HepG2 (cell line): Measurements from ENCODE around the gene NPDC1. TPM values are rescaled to one million over a fixed set of nuclear protein-coding genes. Genes with fewer than 3 reads are reported as not detected.

Experiments used
- CAMTA2 ChIP-seq: sonication (generic); formaldehyde crosslinking; IDR thresholded peaks from 2 replicates; pipeline ENCODE4 v1.4.0; 2020; ENCODE audit warnings: mild to moderate bottlenecking, missing genetic modification reagents, borderline replicate concordance
- FOXA1 ChIP-seq, 2 experiments: fragments of 450-650 bp in 1 of 2; sonication (generic) in 1 of 2; formaldehyde crosslinking in 1 of 2; IDR thresholded peaks; 2 replicates each; pipeline versions ENCODE4 v1.4.0 to v1.6.1; 2016 to 2020; ENCODE audit warnings: missing genetic modification reagents in 1 of 2
- HIVEP1 ChIP-seq: sonication (generic); formaldehyde crosslinking; IDR thresholded peaks from 2 replicates; pipeline ENCODE4 v1.4.0; 2020; ENCODE audit warnings: mild to moderate bottlenecking, missing genetic modification reagents
- IKZF1 ChIP-seq: fragments of 450-650 bp; IDR thresholded peaks from 2 replicates; pipeline ENCODE4 v1.7.1; 2016
- KDM5B ChIP-seq: sonication (generic); formaldehyde crosslinking; IDR thresholded peaks from 2 replicates; pipeline ENCODE4 v1.4.0; 2020; ENCODE audit warnings: missing genetic modification reagents, mild to moderate bottlenecking, borderline replicate concordance
- KDM6A ChIP-seq: IDR thresholded peaks from 2 replicates; pipeline ENCODE4 v1.6.1; 2016; ENCODE audit warnings: low read depth
- NCOR1 ChIP-seq: fragments of 200-600 bp; sonication (generic); IDR thresholded peaks from 2 replicates; pipeline ENCODE4 v1.7.0; 2017; ENCODE audit warnings: antibody characterized with exemption, low read length, borderline replicate concordance
- POLR2AphosphoS5 ChIP-seq: IDR thresholded peaks from 2 replicates; pipeline ENCODE4 v1.6.1; 2012; ENCODE audit warnings: low read depth, low read length
- RFX1 ChIP-seq: fragments of 450-650 bp; IDR thresholded peaks from 2 replicates; pipeline ENCODE4 v1.6.1; 2017
- SMAD9 ChIP-seq: sonication (generic); formaldehyde crosslinking; IDR thresholded peaks from 2 replicates; pipeline ENCODE4 v1.5.1; 2020; ENCODE audit warnings: mild to moderate bottlenecking, missing genetic modification reagents
- SMARCC2 ChIP-seq: fragments of 450-650 bp; IDR thresholded peaks from 2 replicates; pipeline ENCODE4 v1.6.1; 2017; ENCODE audit warnings: antibody characterized with exemption, mild to moderate bottlenecking
- SRSF9 ChIP-seq: fragments of 200-400 bp; formaldehyde crosslinking; IDR thresholded peaks from 2 replicates; pipeline ENCODE4 v1.6.1; 2018; ENCODE audit warnings: borderline replicate concordance, mild to moderate bottlenecking, low read depth, low read length; ENCODE audit not compliant: insufficient read depth, poor library complexity, severe bottlenecking
- ZNF160 ChIP-seq: sonication (generic); formaldehyde crosslinking; IDR thresholded peaks from 2 replicates; pipeline ENCODE4 v1.8.0; 2022; ENCODE audit warnings: mild to moderate bottlenecking, inconsistent platforms, missing genetic modification reagents
- ZNF274 ChIP-seq: sonication (generic); formaldehyde crosslinking; IDR thresholded peaks from 2 replicates; pipeline ENCODE4 v1.5.1; 2020; ENCODE audit warnings: mild to moderate bottlenecking, missing genetic modification reagents
- ZNF431 ChIP-seq: sonication (generic); formaldehyde crosslinking; IDR thresholded peaks from 2 replicates; pipeline ENCODE4 v1.9.0; 2022; ENCODE audit warnings: missing genetic modification reagents, low read depth, mild to moderate bottlenecking, borderline replicate concordance
- polyA plus RNA-seq, 8 experiments: library from polyadenylated mRNA; depleted of rRNA in 3 of 8; stranded (reverse) in 7 of 8; unstranded in 1 of 8; fragments of >200 nt; fragmentation: Illumina TruSeq in 4 of 8; extraction: Trizol in 4 of 8; gene quantifications; 2 replicates each; pipeline versions ENCODE4 v1.2.1 to v1.2.3, GENCODE V29; 2011 to 2016; ENCODE audit warnings: low read depth in 4 of 8, missing spikeins in 1 of 8, mixed read lengths in 1 of 8; ENCODE audit not compliant: insufficient read depth in 1 of 8
- total RNA-seq, 5 experiments: library from RNA; depleted of rRNA; stranded (reverse); fragments of >200 nt; fragmentation: Illumina TruSeq; extraction: Trizol; gene quantifications; 2 replicates each; pipeline ENCODE4 v1.2.3, GENCODE V29; 2016; ENCODE audit warnings: low read depth in 1 of 5
- TF ChIP-seq, protein P1 (sequence below), 2 experiments: sonication (generic) in 1 of 2; formaldehyde crosslinking in 1 of 2; IDR thresholded peaks; 2 replicates each; pipeline versions ENCODE4 v1.4.0 to v1.6.1; 2018 to 2020; ENCODE audit warnings: missing genetic modification reagents in 2 of 2, borderline replicate concordance in 1 of 2, low read depth in 1 of 2, mild to moderate bottlenecking in 1 of 2, missing biosample characterization in 1 of 2
- TF ChIP-seq, protein P2 (sequence below), 2 experiments: fragments of 450-650 bp in 1 of 2; sonication (generic) in 1 of 2; formaldehyde crosslinking; IDR thresholded peaks; 2 replicates each; pipeline versions ENCODE4 v1.5.0 to v1.8.0; 2020 to 2022; ENCODE audit warnings: mild to moderate bottlenecking in 1 of 2, missing genetic modification reagents in 1 of 2
- TF ChIP-seq, protein P3 (sequence below): sonication (generic); formaldehyde crosslinking; IDR thresholded peaks from 2 replicates; pipeline ENCODE4 v1.4.0; 2020; ENCODE audit warnings: mild to moderate bottlenecking, missing genetic modification reagents
- TF ChIP-seq, protein P4 (sequence below): sonication (generic); formaldehyde crosslinking; IDR thresholded peaks from 2 replicates; pipeline ENCODE4 v1.9.0; 2021; ENCODE audit warnings: missing genetic modification reagents, borderline replicate concordance
- TF ChIP-seq, protein P5 (sequence below): sonication (generic); formaldehyde crosslinking; IDR thresholded peaks from 2 replicates; pipeline ENCODE4 v1.5.0; 2020; ENCODE audit warnings: missing genetic modification reagents

Gene NPDC1
- total and polyA plus RNA-seq, 2 of the 13 experiments (the other 11 are each of a cell fraction or from before 2014, with no cell fraction given) = 0.84 to 5.4 TPM

DNA sequence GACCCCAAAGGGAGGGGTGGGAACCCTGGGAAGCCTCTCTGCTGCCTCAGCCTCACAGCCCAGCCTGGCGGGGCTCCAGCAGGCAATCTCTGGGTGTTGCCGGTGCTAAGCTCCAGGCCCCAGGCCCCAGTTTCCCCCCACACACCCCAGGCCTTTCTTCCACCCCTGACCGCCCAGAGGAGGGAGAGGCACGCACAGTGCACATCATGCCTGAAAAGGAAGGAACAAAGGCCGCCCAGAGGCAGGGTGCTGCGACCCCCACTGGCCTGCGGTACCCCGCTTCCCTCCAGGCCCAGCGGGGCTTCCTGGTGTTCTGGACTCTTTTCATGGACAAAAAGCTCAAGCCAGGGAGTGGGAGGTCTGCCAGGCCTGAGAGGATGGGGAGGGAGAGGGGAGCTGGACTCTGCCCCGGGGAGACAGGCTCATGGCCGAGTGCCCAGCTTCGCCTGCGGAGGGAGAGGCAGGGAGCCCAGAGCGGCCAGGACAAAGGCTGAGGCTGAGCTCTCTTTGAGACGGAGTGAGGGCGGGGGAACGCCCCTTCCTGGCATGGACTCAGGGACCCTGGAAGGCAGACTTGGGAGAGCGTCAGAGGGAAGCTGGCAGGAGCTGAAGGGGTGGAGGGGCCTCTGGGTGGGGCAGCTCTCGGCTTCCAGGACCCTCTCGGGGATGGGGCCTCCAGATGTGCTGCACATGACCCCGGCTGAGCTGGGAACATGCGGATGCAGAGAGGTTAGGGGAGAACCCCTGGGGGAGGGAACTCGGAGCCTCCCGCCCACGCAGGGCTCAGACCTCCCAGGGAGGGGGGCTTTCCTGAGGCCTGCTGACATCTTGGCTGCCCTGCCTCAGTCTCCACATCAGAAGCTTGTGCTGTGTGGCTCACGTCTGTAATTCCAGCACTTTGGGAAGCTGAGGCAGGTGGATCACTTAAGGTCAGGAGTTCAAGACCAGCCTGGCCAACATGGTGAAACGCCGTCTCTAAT lies 9.7 kb upstream of the NPDC1 start (continued):
- TF ChIP-seq KDM6A (CRISPR knock-in tag) (peak; percentile 69), SMAD9 (CRISPR knock-in tag) (no peak), NCOR1 (no peak), SRSF9 (no peak), IKZF1 (no peak), ZNF274 (0 out of 2 replicates have a peak, but pooled peaks have one; percentile 59), KDM5B (CRISPR knock-in tag) (peak; percentile 36; the same call in 1 of the 2 replicates), FOXA1 (IDR thresholded peaks at IDR 0.05) (no peak), FOXA1 (CRISPR knock-in tag; IDR thresholded peaks at IDR 0.05) (no peak), POLR2AphosphoS5 (peak; percentile 71), RFX1 (no peak), ZNF160 (CRISPR knock-in tag) (no peak), CAMTA2 (0 out of 2 replicates have a peak, but pooled peaks have one; percentile 56), HIVEP1 (CRISPR knock-in tag) (peak; percentile 35; the same call in 1 of the 2 replicates), SMARCC2 (no peak), ZNF431 (no peak)
- TF ChIP-seq, protein P1, sequence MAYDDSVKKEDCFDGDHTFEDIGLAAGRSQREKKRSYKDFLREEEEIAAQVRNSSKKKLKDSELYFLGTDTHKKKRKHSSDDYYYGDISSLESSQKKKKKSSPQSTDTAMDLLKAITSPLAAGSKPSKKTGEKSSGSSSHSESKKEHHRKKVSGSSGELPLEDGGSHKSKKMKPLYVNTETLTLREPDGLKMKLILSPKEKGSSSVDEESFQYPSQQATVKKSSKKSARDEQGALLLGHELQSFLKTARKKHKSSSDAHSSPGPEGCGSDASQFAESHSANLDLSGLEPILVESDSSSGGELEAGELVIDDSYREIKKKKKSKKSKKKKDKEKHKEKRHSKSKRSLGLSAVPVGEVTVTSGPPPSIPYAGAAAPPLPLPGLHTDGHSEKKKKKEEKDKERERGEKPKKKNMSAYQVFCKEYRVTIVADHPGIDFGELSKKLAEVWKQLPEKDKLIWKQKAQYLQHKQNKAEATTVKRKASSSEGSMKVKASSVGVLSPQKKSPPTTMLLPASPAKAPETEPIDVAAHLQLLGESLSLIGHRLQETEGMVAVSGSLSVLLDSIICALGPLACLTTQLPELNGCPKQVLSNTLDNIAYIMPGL (CRISPR knock-in tag; IDR thresholded peaks at IDR 0.05; ENCODE audit: borderline replicate concordance in 1 of 2, low read depth in 1 of 2) = peak; percentile 47 to 70; a peak in 2 of 4 replicates
- TF ChIP-seq, protein P2, sequence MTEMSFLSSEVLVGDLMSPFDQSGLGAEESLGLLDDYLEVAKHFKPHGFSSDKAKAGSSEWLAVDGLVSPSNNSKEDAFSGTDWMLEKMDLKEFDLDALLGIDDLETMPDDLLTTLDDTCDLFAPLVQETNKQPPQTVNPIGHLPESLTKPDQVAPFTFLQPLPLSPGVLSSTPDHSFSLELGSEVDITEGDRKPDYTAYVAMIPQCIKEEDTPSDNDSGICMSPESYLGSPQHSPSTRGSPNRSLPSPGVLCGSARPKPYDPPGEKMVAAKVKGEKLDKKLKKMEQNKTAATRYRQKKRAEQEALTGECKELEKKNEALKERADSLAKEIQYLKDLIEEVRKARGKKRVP (CRISPR knock-in tag; IDR thresholded peaks at IDR 0.05) = no peak
- TF ChIP-seq, protein P3, sequence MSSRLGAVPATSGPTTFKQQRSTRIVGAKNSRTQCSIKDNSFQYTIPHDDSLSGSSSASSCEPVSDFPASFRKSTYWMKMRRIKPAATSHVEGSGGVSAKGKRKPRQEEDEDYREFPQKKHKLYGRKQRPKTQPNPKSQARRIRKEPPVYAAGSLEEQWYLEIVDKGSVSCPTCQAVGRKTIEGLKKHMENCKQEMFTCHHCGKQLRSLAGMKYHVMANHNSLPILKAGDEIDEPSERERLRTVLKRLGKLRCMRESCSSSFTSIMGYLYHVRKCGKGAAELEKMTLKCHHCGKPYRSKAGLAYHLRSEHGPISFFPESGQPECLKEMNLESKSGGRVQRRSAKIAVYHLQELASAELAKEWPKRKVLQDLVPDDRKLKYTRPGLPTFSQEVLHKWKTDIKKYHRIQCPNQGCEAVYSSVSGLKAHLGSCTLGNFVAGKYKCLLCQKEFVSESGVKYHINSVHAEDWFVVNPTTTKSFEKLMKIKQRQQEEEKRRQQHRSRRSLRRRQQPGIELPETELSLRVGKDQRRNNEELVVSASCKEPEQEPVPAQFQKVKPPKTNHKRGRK (CRISPR knock-in tag) = no peak
- TF ChIP-seq, protein P4, sequence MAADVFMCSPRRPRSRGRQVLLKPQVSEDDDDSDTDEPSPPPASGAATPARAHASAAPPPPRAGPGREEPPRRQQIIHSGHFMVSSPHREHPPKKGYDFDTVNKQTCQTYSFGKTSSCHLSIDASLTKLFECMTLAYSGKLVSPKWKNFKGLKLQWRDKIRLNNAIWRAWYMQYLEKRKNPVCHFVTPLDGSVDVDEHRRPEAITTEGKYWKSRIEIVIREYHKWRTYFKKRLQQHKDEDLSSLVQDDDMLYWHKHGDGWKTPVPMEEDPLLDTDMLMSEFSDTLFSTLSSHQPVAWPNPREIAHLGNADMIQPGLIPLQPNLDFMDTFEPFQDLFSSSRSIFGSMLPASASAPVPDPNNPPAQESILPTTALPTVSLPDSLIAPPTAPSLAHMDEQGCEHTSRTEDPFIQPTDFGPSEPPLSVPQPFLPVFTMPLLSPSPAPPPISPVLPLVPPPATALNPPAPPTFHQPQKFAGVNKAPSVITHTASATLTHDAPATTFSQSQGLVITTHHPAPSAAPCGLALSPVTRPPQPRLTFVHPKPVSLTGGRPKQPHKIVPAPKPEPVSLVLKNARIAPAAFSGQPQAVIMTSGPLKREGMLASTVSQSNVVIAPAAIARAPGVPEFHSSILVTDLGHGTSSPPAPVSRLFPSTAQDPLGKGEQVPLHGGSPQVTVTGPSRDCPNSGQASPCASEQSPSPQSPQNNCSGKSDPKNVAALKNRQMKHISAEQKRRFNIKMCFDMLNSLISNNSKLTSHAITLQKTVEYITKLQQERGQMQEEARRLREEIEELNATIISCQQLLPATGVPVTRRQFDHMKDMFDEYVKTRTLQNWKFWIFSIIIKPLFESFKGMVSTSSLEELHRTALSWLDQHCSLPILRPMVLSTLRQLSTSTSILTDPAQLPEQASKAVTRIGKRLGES = no peak
- TF ChIP-seq, protein P5, sequence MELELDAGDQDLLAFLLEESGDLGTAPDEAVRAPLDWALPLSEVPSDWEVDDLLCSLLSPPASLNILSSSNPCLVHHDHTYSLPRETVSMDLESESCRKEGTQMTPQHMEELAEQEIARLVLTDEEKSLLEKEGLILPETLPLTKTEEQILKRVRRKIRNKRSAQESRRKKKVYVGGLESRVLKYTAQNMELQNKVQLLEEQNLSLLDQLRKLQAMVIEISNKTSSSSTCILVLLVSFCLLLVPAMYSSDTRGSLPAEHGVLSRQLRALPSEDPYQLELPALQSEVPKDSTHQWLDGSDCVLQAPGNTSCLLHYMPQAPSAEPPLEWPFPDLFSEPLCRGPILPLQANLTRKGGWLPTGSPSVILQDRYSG (CRISPR knock-in tag) = no peak
